ENCODE results near the gene PNLDC1. TPM values are rescaled to one million over a fixed set of nuclear protein-coding genes. Genes with fewer than 3 reads are reported as not detected.

The PNLDC1 gene
- total RNA-seq, 2 donors from 2014 or later, result 0.54 TPM; not detected in 1

DNA sequence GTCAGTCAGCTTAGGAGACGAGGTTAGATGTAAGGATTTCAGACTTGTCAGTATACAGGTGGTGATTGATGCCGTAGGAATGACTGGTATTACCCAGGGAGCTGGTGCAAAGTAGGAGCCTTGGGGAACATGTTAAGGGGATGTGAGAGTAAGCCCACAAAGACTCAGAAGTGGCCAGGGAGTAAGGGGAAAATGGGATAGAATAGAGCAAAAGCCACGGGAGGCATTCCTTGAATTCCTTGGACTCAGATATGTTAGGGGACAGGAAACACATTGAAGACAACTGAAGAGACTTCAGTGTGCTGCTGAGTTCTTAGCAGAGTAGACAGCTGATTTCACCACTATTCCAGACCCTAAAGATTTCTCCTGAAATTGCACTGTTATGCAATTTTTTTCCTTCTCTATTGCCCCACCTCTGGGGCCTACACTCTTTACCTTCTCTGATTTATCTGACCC is 39.4 kb upstream of the PNLDC1 start:
- TF ChIP-seq CTCF (IDR thresholded peaks at IDR 0.05), result no peak
- H3K27me3 ChIP-seq (replicated peaks; ENCODE audit: insufficient read depth), result no peaks in the 10 kb centered on the region
- no peak for ATAC-seq (ENCODE audit: insufficient number of reproducible peaks, low FRiP score, low read depth)
- peak overlapping the region; percentile 86 for H3K4me3 ChIP-seq
- no peaks in the 10 kb centered on the region for H3K9me3 ChIP-seq
- DNase-seq (ENCODE audit: low spot score), result no peak
- peaks cover 8% of the 10 kb centered on the region for H3K36me3 ChIP-seq
- peak overlapping the region; percentile 16 to 95 for H3K27ac ChIP-seq
- peaks cover 7 to 17% of the 10 kb centered on the region in 2 donors for H3K4me1 ChIP-seq (ENCODE audit: control insufficient read depth in 1 of 2, low read depth in 2 of 2)

GRCh38 chr6:159761129-159761872 is 38.8 kb upstream of the PNLDC1 start:
- TF ChIP-seq CTCF (IDR thresholded peaks at IDR 0.05), result no peak
- DNase-seq (ENCODE audit: low spot score) (no peak), ATAC-seq (ENCODE audit: insufficient number of reproducible peaks, low FRiP score, low read depth) (no peak)
- Histone ChIP-seq H3K27me3 (replicated peaks; ENCODE audit: insufficient read depth) (no peaks in the 10 kb centered on the region), H3K36me3 (peaks cover 4% of the 10 kb centered on the region), H3K4me1 (ENCODE audit: control insufficient read depth in 1 of 2, low read depth in 2 of 2) (peaks cover 7 to 17% of the 10 kb centered on the region in 2 donors), H3K27ac (peak overlapping the region; percentile 95 to 98), H3K4me3 (peak overlapping the region; percentile 86), H3K9me3 (no peaks in the 10 kb centered on the region)

- H3K4me3 ChIP-seq, result peak within 1 kb of the TSS; percentile 86
- H3K9me3 ChIP-seq, result no peaks in the 10 kb centered on the region
- H3K36me3 ChIP-seq, result peaks cover 4% of the 10 kb centered on the region
- no peaks in the 10 kb centered on the region for H3K27me3 ChIP-seq (replicated peaks; ENCODE audit: insufficient read depth)
- peak; percentile 28 for TF ChIP-seq CTCF (IDR thresholded peaks at IDR 0.05)
- H3K27ac ChIP-seq, result peak within 1 kb of the TSS; percentile 95 to 98
- peaks cover 7 to 17% of the 10 kb centered on the region in 2 donors for H3K4me1 ChIP-seq (ENCODE audit: control insufficient read depth in 1 of 2, low read depth in 2 of 2)
- DNase-seq (ENCODE audit: low spot score) (peak; percentile 91), ATAC-seq (ENCODE audit: insufficient number of reproducible peaks, low FRiP score, low read depth) (peak; percentile 99)
These were observed 38.0 kb upstream of the PNLDC1 start, which contains the start of gene ACAT2 for GRCh38 chr6:159761873-159762680. ACAT2 (plus strand) TSS chr6:159762045; CDS start chr6:159762088, 43 bp downstream.

DNA sequence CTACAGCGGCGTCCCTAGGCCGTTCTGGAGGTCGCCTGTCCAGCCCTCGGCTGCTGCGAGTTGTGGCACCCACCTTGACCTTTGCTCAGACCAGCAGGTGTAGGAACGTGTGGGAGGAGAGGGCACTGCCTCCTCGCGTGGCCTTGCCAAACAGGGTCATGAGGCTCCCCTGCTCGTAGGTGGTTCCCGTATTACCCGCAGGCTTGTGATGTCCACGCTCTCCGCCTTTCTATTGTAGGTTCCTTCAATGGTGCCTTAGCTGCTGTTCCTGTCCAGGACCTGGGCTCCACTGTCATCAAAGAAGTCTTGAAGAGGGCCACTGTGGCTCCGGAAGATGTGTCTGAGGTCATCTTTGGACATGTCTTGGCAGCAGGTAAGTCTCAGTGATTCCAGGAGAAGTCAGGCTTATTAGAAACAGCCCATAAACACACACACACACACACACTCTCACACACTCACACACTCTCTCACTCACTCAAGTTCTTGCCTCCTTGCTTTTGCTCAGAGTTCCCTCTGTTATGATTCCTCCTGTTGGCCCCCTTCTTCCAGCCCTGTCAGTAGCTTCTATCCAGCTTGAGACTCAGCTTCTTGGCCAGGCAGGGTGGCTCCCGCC is 37.3 kb upstream of the PNLDC1 start:
- Histone ChIP-seq H3K27ac (peak overlapping the region; percentile 95 to 98), H3K27me3 (replicated peaks; ENCODE audit: insufficient read depth) (no peaks in the 10 kb centered on the region), H3K4me3 (peak overlapping the region; percentile 86), H3K9me3 (no peaks in the 10 kb centered on the region), H3K4me1 (ENCODE audit: control insufficient read depth in 1 of 2, low read depth in 2 of 2) (peaks cover 7 to 17% of the 10 kb centered on the region in 2 donors), H3K36me3 (peaks cover 4% of the 10 kb centered on the region)
- no peak for TF ChIP-seq CTCF (IDR thresholded peaks at IDR 0.05)
- ATAC-seq (ENCODE audit: insufficient number of reproducible peaks, low FRiP score, low read depth), result no peak
- no peak for DNase-seq (ENCODE audit: low spot score)

- DNase-seq (ENCODE audit: low spot score), result no peak
- no peak for ATAC-seq (ENCODE audit: insufficient number of reproducible peaks, low FRiP score, low read depth)
- H3K27ac ChIP-seq, result no peak overlapping the region
These were observed 33.2 kb upstream of the PNLDC1 start for GRCh38 chr6:159766906-159767305.

More at GRCh38 chr6:159766906-159767305, 33.2 kb upstream of the PNLDC1 start:
- TF ChIP-seq CTCF (IDR thresholded peaks at IDR 0.05), result no peak
- Histone ChIP-seq H3K36me3 (peaks cover 11% of the 10 kb centered on the region), H3K9me3 (no peaks in the 10 kb centered on the region), H3K27me3 (replicated peaks; ENCODE audit: insufficient read depth) (no peaks in the 10 kb centered on the region), H3K4me3 (no peak overlapping the region), H3K4me1 (ENCODE audit: control insufficient read depth in 1 of 2, low read depth in 2 of 2) (peaks cover 0 to 10% of the 10 kb centered on the region in 2 donors)

Data from thoracic aorta (tissue), 2 donors.